HepG2 (cell line): ENCODE measurements around the gene CASR. TPM values are rescaled to one million over a fixed set of nuclear protein-coding genes. Genes with fewer than 3 reads are reported as not detected.

Source experiments
- ATAC-seq: fragments of 200-7000 bp; cut with Tn5 transposase; 3 replicates; pipeline ENCODE4 v1.9.1; 2020; ENCODE audit warnings: mild to moderate bottlenecking, moderate library complexity
- BruUV-seq: library from RNA; stranded (reverse); fragments of 400-500 nt; replicated peaks from 2 replicates; lab custom pipeline; 2021; lab: Mats Ljungman, UMichigan
- CTCF ChIA-PET: fragments of 300-600 bp; formaldehyde crosslinking; extraction: SDS; loops from one replicate; lab custom pipeline; 2021; ENCODE audit warnings: low total read pairs, inconsistent platforms, low intra/inter-chr PET ratio; lab: Yijun Ruan, JAX
- POLR2A ChIA-PET: fragments of 350-600 bp; sonication (Branson Sonifier 250); formaldehyde crosslinking; loops from one replicate; lab custom pipeline; 2020; ENCODE audit warnings: antibody characterized with exemption, inconsistent platforms; lab: Yijun Ruan, JAX
- DNase-seq: peaks from one replicate; pipeline ENCODE4 v3.0.0-alpha.2; 2015; ENCODE audit warnings: low spot score
- FAIRE-seq: peaks from 3 replicates; lab custom pipeline; 2011; peaks lifted over from hg19 to GRCh38; lab: Jason Lieb, UNC
- H2AFZ ChIP-seq: one replicate; pipeline ENCODE4 v1.6.1; 2011; ENCODE audit warnings: low read length, inconsistent platforms
- H3K27ac ChIP-seq: fragments of 300-600 bp; 3 replicates; pipeline ENCODE4 v1.8.0; 2011; ENCODE audit warnings: mixed run types, mild to moderate bottlenecking, mixed read lengths, low read length, inconsistent platforms; ENCODE audit not compliant: insufficient read depth; ENCODE audit errors: extremely low read length
- H3K27me3 ChIP-seq, 2 experiments: fragments of 200-600 bp in 1 of 2; 2 replicates in 1 of 2; 3 replicates in 1 of 2; pipeline versions ENCODE4 v1.6.0 to v1.8.0; 2011; ENCODE audit warnings: low read length in 2 of 2, mild to moderate bottlenecking in 2 of 2, moderate library complexity in 2 of 2, inconsistent platforms in 1 of 2; ENCODE audit not compliant: insufficient read depth in 2 of 2, control insufficient read depth in 1 of 2
- H3K36me3 ChIP-seq, 2 experiments: fragments of 200-600 bp in 1 of 2; replicated peaks in 1 of 2; 2 replicates in 1 of 2; 3 replicates in 1 of 2; pipeline versions ENCODE4 v1.5.1 to v1.8.0; 2011; ENCODE audit warnings: low read length in 2 of 2, inconsistent platforms in 1 of 2; ENCODE audit not compliant: insufficient read depth in 2 of 2, control insufficient read depth in 1 of 2
- H3K4me1 ChIP-seq: 2 replicates; pipeline ENCODE4 v1.5.1; 2012; ENCODE audit warnings: low read length, inconsistent platforms; ENCODE audit not compliant: insufficient read depth
- H3K4me2 ChIP-seq: 2 replicates; pipeline ENCODE4 v1.6.0; 2011; ENCODE audit warnings: low read depth, low read length, inconsistent platforms
- H3K4me3 ChIP-seq, 3 experiments: fragments of 200-600 bp in 1 of 3; sonication (generic), shearing (Covaris generic) in 1 of 3; replicated peaks in 1 of 3; 2 replicates each; pipeline ENCODE4 v1.5.1; 2011 to 2016; ENCODE audit warnings: low read length in 3 of 3, inconsistent platforms in 2 of 3, low read depth in 2 of 3, mild to moderate bottlenecking in 2 of 3, control low read depth in 1 of 3, mixed read lengths in 1 of 3; ENCODE audit not compliant: insufficient read depth in 1 of 3
- H3K79me2 ChIP-seq: one replicate; pipeline ENCODE4 v1.6.1; 2011; ENCODE audit warnings: low read length, inconsistent platforms; ENCODE audit not compliant: insufficient read depth
- H3K9ac ChIP-seq: 2 replicates; pipeline ENCODE4 v1.6.0; 2011; ENCODE audit warnings: mild to moderate bottlenecking, low read depth, low read length, inconsistent platforms; ENCODE audit not compliant: insufficient read depth
- H3K9me3 ChIP-seq: 2 replicates; pipeline ENCODE4 v1.5.1; 2012; ENCODE audit warnings: mild to moderate bottlenecking, low read length
- H4K20me1 ChIP-seq: 2 replicates; pipeline ENCODE4 v1.6.0; 2011; ENCODE audit warnings: inconsistent platforms, mild to moderate bottlenecking, low read length, moderate library complexity; ENCODE audit not compliant: insufficient read depth
- STAT5B ChIP-seq: sonication (generic); formaldehyde crosslinking; IDR thresholded peaks from 2 replicates; pipeline ENCODE4 v1.4.0; 2020; ENCODE audit warnings: missing genetic modification reagents
- ZNF577 ChIP-seq: sonication (generic); formaldehyde crosslinking; IDR thresholded peaks from 2 replicates; pipeline ENCODE4 v1.4.0; 2020; ENCODE audit warnings: mild to moderate bottlenecking, low read depth, missing genetic modification reagents, borderline replicate concordance
- ZNF766 ChIP-seq: sonication (generic); formaldehyde crosslinking; IDR thresholded peaks from 2 replicates; pipeline ENCODE4 v1.5.0; 2020; ENCODE audit warnings: missing genetic modification reagents, borderline replicate concordance
- WGBS: methylation state at CpG from one replicate; pipeline ENCODE4 v1.1.6; 2017; ENCODE audit warnings: low lambda C conversion rate; 5-methylcytosine and 5-hydroxymethylcytosine counted together
- in situ Hi-C: cut with HindIII; loops from 2 replicates; pipeline ENCODE4 v1.10.0; 2017; ENCODE audit warnings: low pct_unique_long_range_greater_than_20kb; ENCODE audit not compliant: extremely low pct_ligation_motif_present
- intact Hi-C: fragments of 100-400 bp; cut with micrococcal nuclease; formaldehyde crosslinking; loops from one replicate; pipeline ENCODE4 v1.10.0; 2022; ENCODE audit not compliant: unreplicated experiment
- polyA plus RNA-seq, 8 experiments: library from polyadenylated mRNA; depleted of rRNA in 3 of 8; stranded (reverse) in 7 of 8; unstranded in 1 of 8; fragments of >200 nt; fragmentation: Illumina TruSeq in 4 of 8; extraction: Trizol in 4 of 8; gene quantifications; 2 replicates each; pipeline versions ENCODE4 v1.2.1 to v1.2.3, GENCODE V29; 2011 to 2016; ENCODE audit warnings: low read depth in 4 of 8, missing spikeins in 1 of 8, mixed read lengths in 1 of 8; ENCODE audit not compliant: insufficient read depth in 1 of 8
- total RNA-seq, 5 experiments: library from RNA; depleted of rRNA; stranded (reverse); fragments of >200 nt; fragmentation: Illumina TruSeq; extraction: Trizol; gene quantifications; 2 replicates each; pipeline ENCODE4 v1.2.3, GENCODE V29; 2016; ENCODE audit warnings: low read depth in 1 of 5
- TF ChIP-seq, protein P1 (sequence below), 2 experiments: sonication (generic) in 1 of 2; formaldehyde crosslinking in 1 of 2; IDR thresholded peaks; 2 replicates each; pipeline versions ENCODE4 v1.6.1 to v1.9.0; 2014 to 2022; ENCODE audit warnings: antibody characterized with exemption in 1 of 2, borderline replicate concordance in 1 of 2, inconsistent platforms in 1 of 2, low read depth in 1 of 2, missing genetic modification reagents in 1 of 2
- TF ChIP-seq, protein P2 (sequence below): sonication (generic); formaldehyde crosslinking; IDR thresholded peaks from 2 replicates; pipeline ENCODE4 v1.5.0; 2020; ENCODE audit warnings: missing genetic modification reagents, mild to moderate bottlenecking, borderline replicate concordance

The CASR gene
- total and polyA plus RNA-seq, 2 of the 13 experiments (the other 11 are each of a cell fraction or from before 2014, with no cell fraction given), result not detected

DNA sequence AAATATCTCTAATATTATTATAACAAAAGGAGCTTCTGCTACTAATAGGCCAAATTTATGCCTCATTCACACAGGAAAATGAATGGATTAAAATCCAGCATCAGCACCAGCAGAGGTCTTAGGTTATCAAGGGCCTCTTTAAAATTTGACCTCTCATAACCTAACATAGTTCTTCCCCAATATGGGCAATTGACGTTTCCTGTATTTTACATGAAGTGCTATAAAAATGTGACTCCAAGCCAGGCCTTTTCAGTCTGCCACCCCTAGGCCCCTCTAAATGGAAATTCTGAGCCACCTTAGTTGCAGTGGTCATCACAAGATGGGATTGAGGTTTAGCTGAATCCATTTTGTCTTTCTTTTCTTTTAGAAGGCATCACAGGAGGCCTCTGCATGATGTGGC is 70.1 kb downstream of the CASR start:
- DNase-seq, result no peak
- no peak for ATAC-seq
- Histone ChIP-seq H3K4me3 (no peak overlapping the region), H4K20me1 (no peaks in the 10 kb centered on the region), H3K9ac (no peak overlapping the region), H3K9me3 (no peaks in the 10 kb centered on the region), H3K27me3 (peaks cover 0 to 7% of the 10 kb centered on the region in 2 experiments; a peak in 1 of 5 replicates), H3K36me3 (no peaks in the 10 kb centered on the region), H2AFZ (no peak overlapping the region), H3K4me2 (no peak overlapping the region), H3K27ac (no peak overlapping the region), H3K4me1 (no peaks in the 10 kb centered on the region), H3K79me2 (no peaks in the 10 kb centered on the region)
- TF ChIP-seq ZNF766 (CRISPR knock-in tag) (no peak), STAT5B (CRISPR knock-in tag) (no peak), ZNF577 (CRISPR knock-in tag) (no peak)
- TF ChIP-seq, protein P1, sequence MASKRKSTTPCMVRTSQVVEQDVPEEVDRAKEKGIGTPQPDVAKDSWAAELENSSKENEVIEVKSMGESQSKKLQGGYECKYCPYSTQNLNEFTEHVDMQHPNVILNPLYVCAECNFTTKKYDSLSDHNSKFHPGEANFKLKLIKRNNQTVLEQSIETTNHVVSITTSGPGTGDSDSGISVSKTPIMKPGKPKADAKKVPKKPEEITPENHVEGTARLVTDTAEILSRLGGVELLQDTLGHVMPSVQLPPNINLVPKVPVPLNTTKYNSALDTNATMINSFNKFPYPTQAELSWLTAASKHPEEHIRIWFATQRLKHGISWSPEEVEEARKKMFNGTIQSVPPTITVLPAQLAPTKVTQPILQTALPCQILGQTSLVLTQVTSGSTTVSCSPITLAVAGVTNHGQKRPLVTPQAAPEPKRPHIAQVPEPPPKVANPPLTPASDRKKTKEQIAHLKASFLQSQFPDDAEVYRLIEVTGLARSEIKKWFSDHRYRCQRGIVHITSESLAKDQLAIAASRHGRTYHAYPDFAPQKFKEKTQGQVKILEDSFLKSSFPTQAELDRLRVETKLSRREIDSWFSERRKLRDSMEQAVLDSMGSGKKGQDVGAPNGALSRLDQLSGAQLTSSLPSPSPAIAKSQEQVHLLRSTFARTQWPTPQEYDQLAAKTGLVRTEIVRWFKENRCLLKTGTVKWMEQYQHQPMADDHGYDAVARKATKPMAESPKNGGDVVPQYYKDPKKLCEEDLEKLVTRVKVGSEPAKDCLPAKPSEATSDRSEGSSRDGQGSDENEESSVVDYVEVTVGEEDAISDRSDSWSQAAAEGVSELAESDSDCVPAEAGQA (IDR thresholded peaks at IDR 0.05; ENCODE audit: low read depth), result no peak
- TF ChIP-seq, protein P1 (CRISPR knock-in tag; IDR thresholded peaks at IDR 0.05; ENCODE audit: borderline replicate concordance), result no peak
- TF ChIP-seq, protein P2, sequence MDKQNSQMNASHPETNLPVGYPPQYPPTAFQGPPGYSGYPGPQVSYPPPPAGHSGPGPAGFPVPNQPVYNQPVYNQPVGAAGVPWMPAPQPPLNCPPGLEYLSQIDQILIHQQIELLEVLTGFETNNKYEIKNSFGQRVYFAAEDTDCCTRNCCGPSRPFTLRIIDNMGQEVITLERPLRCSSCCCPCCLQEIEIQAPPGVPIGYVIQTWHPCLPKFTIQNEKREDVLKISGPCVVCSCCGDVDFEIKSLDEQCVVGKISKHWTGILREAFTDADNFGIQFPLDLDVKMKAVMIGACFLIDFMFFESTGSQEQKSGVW (CRISPR knock-in tag), result no peak
- POLR2A ChIA-PET, result no interaction called here
- intact Hi-C loops, result no loop called here
- WGBS, result 0% methylated on average over 1 of the region's 1 CpG
- no TSS peak for BruUV-seq
- no peak for FAIRE-seq
- CTCF ChIA-PET, result no interaction called here
- in situ Hi-C loops, result loop anchor here (10.0 kb wide), 1 partner anchor 149 kb away; no protein-coding TSS in a partner anchor
